ENCODE data around the gene GNLY.
"Not testable (repeated sequence)": the region's sequence is repeated elsewhere in the genome, so short reads cannot be mapped to it uniquely, and the experiment has no call there.

GNLY gene

GRCh38 chr2:85653996-85654395, 40.2 kb upstream of the GNLY start:
- Histone ChIP-seq H3K27ac (ENCODE audit: low read depth in 2 of 2, low read length in 2 of 2) (no peak overlapping the region), H3K4me3 (ENCODE audit: low read length in 2 of 2) (no peak overlapping the region), H3K9ac (ENCODE audit: low read depth in 1 of 2, low read length in 2 of 2) (no peak overlapping the region), H3K27me3 (ENCODE audit: control insufficient read depth in 2 of 2, insufficient read depth in 2 of 2, low read length in 2 of 2) (no peaks in the 10 kb centered on the region), H3K4me1 (ENCODE audit: control insufficient read depth in 2 of 2, insufficient read depth in 2 of 2, low read length in 2 of 2) (no peaks in the 10 kb centered on the region), H3K9me3 (ENCODE audit: control insufficient read depth in 2 of 2, low read length in 2 of 2) (no peaks in the 10 kb centered on the region), H3K36me3 (ENCODE audit: control insufficient read depth in 2 of 2, insufficient read depth in 2 of 2, low read length in 2 of 2) (peaks cover 11 to 26% of the 10 kb centered on the region in 2 donors)

- Histone ChIP-seq H3K9ac (ENCODE audit: low read depth in 1 of 2, low read length in 2 of 2) (no peak overlapping the region), H3K36me3 (ENCODE audit: control insufficient read depth in 2 of 2, insufficient read depth in 2 of 2, low read length in 2 of 2) (peaks cover 3 to 18% of the 10 kb centered on the region in 2 donors), H3K4me1 (ENCODE audit: control insufficient read depth in 2 of 2, insufficient read depth in 2 of 2, low read length in 2 of 2) (no peaks in the 10 kb centered on the region), H3K4me3 (ENCODE audit: low read length in 2 of 2) (no peak overlapping the region), H3K27ac (ENCODE audit: low read depth in 2 of 2, low read length in 2 of 2) (no peak overlapping the region), H3K27me3 (ENCODE audit: control insufficient read depth in 2 of 2, insufficient read depth in 2 of 2, low read length in 2 of 2) (no peaks in the 10 kb centered on the region), H3K9me3 (ENCODE audit: control insufficient read depth in 2 of 2, low read length in 2 of 2) (no peaks in the 10 kb centered on the region)
Measured at GRCh38 chr2:85655961-85656417, 38.2 kb upstream of the GNLY start.

GRCh38 chr2:85656468-85656867, 37.7 kb upstream of the GNLY start:
- Histone ChIP-seq H3K27ac (ENCODE audit: low read depth in 2 of 2, low read length in 2 of 2) (no peak overlapping the region), H3K27me3 (ENCODE audit: control insufficient read depth in 2 of 2, insufficient read depth in 2 of 2, low read length in 2 of 2) (no peaks in the 10 kb centered on the region), H3K4me1 (ENCODE audit: control insufficient read depth in 2 of 2, insufficient read depth in 2 of 2, low read length in 2 of 2) (no peaks in the 10 kb centered on the region), H3K9me3 (ENCODE audit: control insufficient read depth in 2 of 2, low read length in 2 of 2) (no peaks in the 10 kb centered on the region), H3K9ac (ENCODE audit: low read depth in 1 of 2, low read length in 2 of 2) (no peak overlapping the region), H3K36me3 (ENCODE audit: control insufficient read depth in 2 of 2, insufficient read depth in 2 of 2, low read length in 2 of 2) (peaks cover 3 to 18% of the 10 kb centered on the region in 2 donors), H3K4me3 (ENCODE audit: low read length in 2 of 2) (no peak overlapping the region)

GRCh38 chr2:85657399-85657798, 36.8 kb upstream of the GNLY start:
- H3K9me3 ChIP-seq (ENCODE audit: control insufficient read depth in 2 of 2, low read length in 2 of 2); H3K4me3 ChIP-seq (ENCODE audit: low read length in 2 of 2); H3K27me3 ChIP-seq (ENCODE audit: control insufficient read depth in 2 of 2, insufficient read depth in 2 of 2, low read length in 2 of 2); H3K9ac ChIP-seq (ENCODE audit: low read depth in 1 of 2, low read length in 2 of 2); H3K27ac ChIP-seq (ENCODE audit: low read depth in 2 of 2, low read length in 2 of 2); H3K4me1 ChIP-seq (ENCODE audit: control insufficient read depth in 2 of 2, insufficient read depth in 2 of 2, low read length in 2 of 2): not testable (repeated sequence)
- peaks cover 3 to 18% of the 10 kb centered on the region in 2 donors for H3K36me3 ChIP-seq (ENCODE audit: control insufficient read depth in 2 of 2, insufficient read depth in 2 of 2, low read length in 2 of 2)

GRCh38 chr2:85659324-85659981, 34.7 kb upstream of the GNLY start:
- Histone ChIP-seq H3K4me1 (ENCODE audit: control insufficient read depth in 2 of 2, insufficient read depth in 2 of 2, low read length in 2 of 2) (no peaks in the 10 kb centered on the region), H3K36me3 (ENCODE audit: control insufficient read depth in 2 of 2, insufficient read depth in 2 of 2, low read length in 2 of 2) (peaks cover 0 to 14% of the 10 kb centered on the region in 2 donors), H3K4me3 (ENCODE audit: low read length in 2 of 2) (no peak overlapping the region), H3K9me3 (ENCODE audit: control insufficient read depth in 2 of 2, low read length in 2 of 2) (no peaks in the 10 kb centered on the region), H3K27me3 (ENCODE audit: control insufficient read depth in 2 of 2, insufficient read depth in 2 of 2, low read length in 2 of 2) (no peaks in the 10 kb centered on the region), H3K9ac (ENCODE audit: low read depth in 1 of 2, low read length in 2 of 2) (no peak overlapping the region), H3K27ac (ENCODE audit: low read depth in 2 of 2, low read length in 2 of 2) (no peak overlapping the region)

GRCh38 chr2:85660301-85660700, 33.9 kb upstream of the GNLY start:
- not testable (repeated sequence) for H3K27ac ChIP-seq (ENCODE audit: low read depth in 2 of 2, low read length in 2 of 2); H3K9me3 ChIP-seq (ENCODE audit: control insufficient read depth in 2 of 2, low read length in 2 of 2); H3K4me1 ChIP-seq (ENCODE audit: control insufficient read depth in 2 of 2, insufficient read depth in 2 of 2, low read length in 2 of 2); H3K9ac ChIP-seq (ENCODE audit: low read depth in 1 of 2, low read length in 2 of 2); H3K4me3 ChIP-seq (ENCODE audit: low read length in 2 of 2); H3K27me3 ChIP-seq (ENCODE audit: control insufficient read depth in 2 of 2, insufficient read depth in 2 of 2, low read length in 2 of 2)
- H3K36me3 ChIP-seq (ENCODE audit: control insufficient read depth in 2 of 2, insufficient read depth in 2 of 2, low read length in 2 of 2), result peaks cover 0 to 14% of the 10 kb centered on the region in 2 donors

- Histone ChIP-seq H3K27me3 (ENCODE audit: control insufficient read depth in 2 of 2, insufficient read depth in 2 of 2, low read length in 2 of 2) (no peaks in the 10 kb centered on the region), H3K36me3 (ENCODE audit: control insufficient read depth in 2 of 2, insufficient read depth in 2 of 2, low read length in 2 of 2) (peaks cover 0 to 11% of the 10 kb centered on the region in 2 donors), H3K4me1 (ENCODE audit: control insufficient read depth in 2 of 2, insufficient read depth in 2 of 2, low read length in 2 of 2) (no peaks in the 10 kb centered on the region), H3K9ac (ENCODE audit: low read depth in 1 of 2, low read length in 2 of 2) (no peak overlapping the region), H3K4me3 (ENCODE audit: low read length in 2 of 2) (no peak overlapping the region), H3K9me3 (ENCODE audit: control insufficient read depth in 2 of 2, low read length in 2 of 2) (no peaks in the 10 kb centered on the region), H3K27ac (ENCODE audit: low read depth in 2 of 2, low read length in 2 of 2) (no peak overlapping the region)
Measured at GRCh38 chr2:85660725-85661124, 33.4 kb upstream of the GNLY start.

GRCh38 chr2:85661139-85661858, 32.9 kb upstream of the GNLY start:
- H3K9me3 ChIP-seq (ENCODE audit: control insufficient read depth in 2 of 2, low read length in 2 of 2), result no peaks in the 10 kb centered on the region
- no peaks in the 10 kb centered on the region for H3K4me1 ChIP-seq (ENCODE audit: control insufficient read depth in 2 of 2, insufficient read depth in 2 of 2, low read length in 2 of 2)
- H3K27ac ChIP-seq (ENCODE audit: low read depth in 2 of 2, low read length in 2 of 2), result no peak overlapping the region
- H3K4me3 ChIP-seq (ENCODE audit: low read length in 2 of 2), result no peak overlapping the region
- no peak overlapping the region for H3K9ac ChIP-seq (ENCODE audit: low read depth in 1 of 2, low read length in 2 of 2)
- H3K27me3 ChIP-seq (ENCODE audit: control insufficient read depth in 2 of 2, insufficient read depth in 2 of 2, low read length in 2 of 2), result no peaks in the 10 kb centered on the region
- peaks cover 0 to 7% of the 10 kb centered on the region in 2 donors for H3K36me3 ChIP-seq (ENCODE audit: control insufficient read depth in 2 of 2, insufficient read depth in 2 of 2, low read length in 2 of 2)

GRCh38 chr2:85662899-85663593, 31.1 kb upstream of the GNLY start:
- Histone ChIP-seq H3K27ac (ENCODE audit: low read depth in 2 of 2, low read length in 2 of 2) (no peak overlapping the region), H3K9ac (ENCODE audit: low read depth in 1 of 2, low read length in 2 of 2) (no peak overlapping the region), H3K9me3 (ENCODE audit: control insufficient read depth in 2 of 2, low read length in 2 of 2) (no peaks in the 10 kb centered on the region), H3K36me3 (ENCODE audit: control insufficient read depth in 2 of 2, insufficient read depth in 2 of 2, low read length in 2 of 2) (peaks cover 0 to 6% of the 10 kb centered on the region in 2 donors), H3K4me1 (ENCODE audit: control insufficient read depth in 2 of 2, insufficient read depth in 2 of 2, low read length in 2 of 2) (no peaks in the 10 kb centered on the region), H3K4me3 (ENCODE audit: low read length in 2 of 2) (no peak overlapping the region), H3K27me3 (ENCODE audit: control insufficient read depth in 2 of 2, insufficient read depth in 2 of 2, low read length in 2 of 2) (no peaks in the 10 kb centered on the region)

Data from mucosa of rectum (tissue), 2 donors.